ENCODE data around the gene CD44.

Gene CD44

DNA sequence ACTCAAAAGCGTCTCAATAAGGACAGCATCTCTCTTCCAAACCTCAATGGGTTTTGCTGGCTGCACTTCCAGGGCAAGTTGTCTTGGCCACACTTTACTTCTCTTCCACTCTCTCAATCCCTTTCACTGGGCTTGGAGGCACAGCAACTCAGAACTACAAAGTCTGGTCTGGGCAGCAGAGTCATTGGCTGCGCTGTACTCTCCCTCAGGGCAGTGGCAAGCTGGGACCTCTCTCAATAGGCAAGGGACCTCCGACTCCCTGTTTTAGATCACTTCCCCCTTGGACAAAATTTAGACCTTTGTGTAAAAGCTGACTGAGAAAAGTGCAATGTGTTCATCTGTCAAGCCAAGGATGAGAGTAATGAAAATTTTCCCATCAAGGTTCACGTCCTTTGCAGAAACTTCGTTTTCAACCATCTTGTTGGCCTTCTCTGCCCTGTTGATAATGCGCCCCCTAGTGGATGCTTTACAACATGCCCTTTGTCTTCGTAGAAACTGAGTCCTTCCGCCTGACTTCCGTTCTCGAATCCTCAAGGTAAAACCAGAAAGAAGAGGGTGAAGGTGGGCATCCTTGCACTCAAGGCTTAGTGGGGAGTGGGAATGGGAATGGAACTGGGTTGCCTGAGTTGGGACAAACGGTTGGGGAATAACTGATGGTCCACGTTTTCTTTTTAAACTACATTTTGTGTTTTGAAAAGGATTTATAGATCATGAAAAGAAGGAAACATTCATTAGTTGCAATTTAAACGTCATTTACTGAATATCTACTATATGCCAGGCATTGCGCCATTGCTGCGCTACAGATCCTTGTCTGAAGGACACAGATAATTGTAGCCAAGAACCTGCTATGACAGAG lies 99.1 kb downstream of the CD44 start:
- H2AFZ ChIP-seq (ENCODE audit: low read depth, low read length): no peak overlapping the region
- H3K9me3 ChIP-seq (ENCODE audit: insufficient read depth, low read length): no peaks in the 10 kb centered on the region
- TF ChIP-seq, protein P1, sequence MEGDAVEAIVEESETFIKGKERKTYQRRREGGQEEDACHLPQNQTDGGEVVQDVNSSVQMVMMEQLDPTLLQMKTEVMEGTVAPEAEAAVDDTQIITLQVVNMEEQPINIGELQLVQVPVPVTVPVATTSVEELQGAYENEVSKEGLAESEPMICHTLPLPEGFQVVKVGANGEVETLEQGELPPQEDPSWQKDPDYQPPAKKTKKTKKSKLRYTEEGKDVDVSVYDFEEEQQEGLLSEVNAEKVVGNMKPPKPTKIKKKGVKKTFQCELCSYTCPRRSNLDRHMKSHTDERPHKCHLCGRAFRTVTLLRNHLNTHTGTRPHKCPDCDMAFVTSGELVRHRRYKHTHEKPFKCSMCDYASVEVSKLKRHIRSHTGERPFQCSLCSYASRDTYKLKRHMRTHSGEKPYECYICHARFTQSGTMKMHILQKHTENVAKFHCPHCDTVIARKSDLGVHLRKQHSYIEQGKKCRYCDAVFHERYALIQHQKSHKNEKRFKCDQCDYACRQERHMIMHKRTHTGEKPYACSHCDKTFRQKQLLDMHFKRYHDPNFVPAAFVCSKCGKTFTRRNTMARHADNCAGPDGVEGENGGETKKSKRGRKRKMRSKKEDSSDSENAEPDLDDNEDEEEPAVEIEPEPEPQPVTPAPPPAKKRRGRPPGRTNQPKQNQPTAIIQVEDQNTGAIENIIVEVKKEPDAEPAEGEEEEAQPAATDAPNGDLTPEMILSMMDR (IDR thresholded peaks at IDR 0.05; ENCODE audit: low read depth, low read length): peak; percentile 93
- TF ChIP-seq EZH2phosphoT487 (IDR thresholded peaks at IDR 0.05; ENCODE audit: low read depth): no peak
- H3K4me2 ChIP-seq (ENCODE audit: low read length): peak overlapping the region; percentile 75
- H4K20me1 ChIP-seq (ENCODE audit: insufficient read depth, low read length): no peaks in the 10 kb centered on the region
- peaks cover 25% of the 10 kb centered on the region for H3K4me1 ChIP-seq (ENCODE audit: low read length)
- no peak overlapping the region for H3K9ac ChIP-seq (ENCODE audit: low read length)
- no peak overlapping the region for H3K27ac ChIP-seq (ENCODE audit: low read length)
- H3K79me2 ChIP-seq (ENCODE audit: low read length): no peaks in the 10 kb centered on the region
- H3K4me3 ChIP-seq (ENCODE audit: low read length): peak overlapping the region; percentile 58
- H3K27me3 ChIP-seq (ENCODE audit: low read depth, low read length): 0 out of 2 replicates have a peak, but pooled peaks cover 10% of the 10 kb centered on the region
- H3K36me3 ChIP-seq (replicated peaks; ENCODE audit: low read depth, low read length): no peaks in the 10 kb centered on the region

DNA sequence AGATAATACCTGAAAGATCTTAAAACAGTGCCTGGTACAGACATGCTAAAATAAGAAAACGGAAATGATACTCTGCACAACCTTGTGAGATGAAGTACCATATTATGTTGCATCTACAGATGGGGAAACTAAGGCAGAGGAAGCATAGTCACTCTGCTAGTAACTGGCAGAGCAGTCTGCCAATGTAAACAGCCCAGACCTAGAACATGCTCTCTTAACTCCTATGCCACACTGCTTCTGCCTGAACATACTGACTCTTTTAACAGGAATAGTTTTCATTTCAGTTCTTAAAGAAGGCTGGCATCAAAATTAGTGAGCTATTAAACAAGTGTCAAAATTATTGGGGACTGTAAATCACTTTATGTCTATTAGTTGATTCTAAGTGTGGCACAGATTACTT lies 99.9 kb downstream of the CD44 start:
- no peaks in the 10 kb centered on the region for H3K79me2 ChIP-seq (ENCODE audit: low read length)
- H3K9me3 ChIP-seq (ENCODE audit: insufficient read depth, low read length): no peaks in the 10 kb centered on the region
- 0 out of 2 replicates have a peak, but pooled peaks cover 10% of the 10 kb centered on the region for H3K27me3 ChIP-seq (ENCODE audit: low read depth, low read length)
- peak overlapping the region; percentile 75 for H3K4me2 ChIP-seq (ENCODE audit: low read length)
- no peak overlapping the region for H3K4me3 ChIP-seq (ENCODE audit: low read length)
- no peaks in the 10 kb centered on the region for H3K36me3 ChIP-seq (replicated peaks; ENCODE audit: low read depth, low read length)
- H3K27ac ChIP-seq (ENCODE audit: low read length): no peak overlapping the region
- H3K9ac ChIP-seq (ENCODE audit: low read length): no peak overlapping the region
- TF ChIP-seq, protein P1 (IDR thresholded peaks at IDR 0.05; ENCODE audit: low read depth, low read length): no peak
- no peak for TF ChIP-seq EZH2phosphoT487 (IDR thresholded peaks at IDR 0.05; ENCODE audit: low read depth)
- peaks cover 25% of the 10 kb centered on the region for H3K4me1 ChIP-seq (ENCODE audit: low read length)
- no peak overlapping the region for H2AFZ ChIP-seq (ENCODE audit: low read depth, low read length)
- H4K20me1 ChIP-seq (ENCODE audit: insufficient read depth, low read length): no peaks in the 10 kb centered on the region

DNA sequence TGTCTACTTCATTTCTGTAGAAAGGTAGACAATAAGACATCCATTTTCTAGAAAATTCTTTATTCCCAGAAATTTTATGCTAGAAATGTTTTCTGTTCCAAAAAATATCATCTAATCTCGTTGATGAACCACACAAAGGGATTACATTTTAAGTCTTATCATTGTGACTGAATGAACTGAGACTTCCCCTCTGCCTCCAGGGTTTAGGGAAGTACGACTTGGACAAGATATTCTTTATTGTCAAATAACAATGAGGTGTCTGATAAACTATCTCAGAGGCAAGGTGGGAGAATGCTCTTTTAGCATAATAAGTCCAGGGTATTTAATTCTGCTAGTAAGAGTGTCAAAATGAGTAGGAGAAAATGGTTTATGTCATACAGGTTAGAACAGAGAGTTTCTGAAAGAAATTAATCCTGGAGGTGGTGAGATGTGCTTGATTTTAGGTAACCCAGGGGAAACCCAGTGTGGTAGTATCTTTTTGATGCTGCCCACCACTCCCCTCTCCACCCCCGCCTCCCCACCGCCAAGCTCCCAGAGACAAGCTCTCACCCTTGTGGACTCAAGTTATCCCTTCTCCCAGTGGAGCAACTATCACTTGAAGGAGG lies 100.6 kb downstream of the CD44 start:
- H3K9ac ChIP-seq (ENCODE audit: low read length): no peak overlapping the region
- H3K4me3 ChIP-seq (ENCODE audit: low read length): no peak overlapping the region
- no peak overlapping the region for H3K4me2 ChIP-seq (ENCODE audit: low read length)
- no peaks in the 10 kb centered on the region for H3K79me2 ChIP-seq (ENCODE audit: low read length)
- peaks cover 25% of the 10 kb centered on the region for H3K4me1 ChIP-seq (ENCODE audit: low read length)
- H3K9me3 ChIP-seq (ENCODE audit: insufficient read depth, low read length): no peaks in the 10 kb centered on the region
- no peaks in the 10 kb centered on the region for H3K36me3 ChIP-seq (replicated peaks; ENCODE audit: low read depth, low read length)
- H3K27me3 ChIP-seq (ENCODE audit: low read depth, low read length): 0 out of 2 replicates have a peak, but pooled peaks cover 10% of the 10 kb centered on the region
- H3K27ac ChIP-seq (ENCODE audit: low read length): no peak overlapping the region
- no peak for TF ChIP-seq EZH2phosphoT487 (IDR thresholded peaks at IDR 0.05; ENCODE audit: low read depth)
- TF ChIP-seq, protein P1 (IDR thresholded peaks at IDR 0.05; ENCODE audit: low read depth, low read length): no peak
- H2AFZ ChIP-seq (ENCODE audit: low read depth, low read length): no peak overlapping the region
- no peaks in the 10 kb centered on the region for H4K20me1 ChIP-seq (ENCODE audit: insufficient read depth, low read length)

DNA sequence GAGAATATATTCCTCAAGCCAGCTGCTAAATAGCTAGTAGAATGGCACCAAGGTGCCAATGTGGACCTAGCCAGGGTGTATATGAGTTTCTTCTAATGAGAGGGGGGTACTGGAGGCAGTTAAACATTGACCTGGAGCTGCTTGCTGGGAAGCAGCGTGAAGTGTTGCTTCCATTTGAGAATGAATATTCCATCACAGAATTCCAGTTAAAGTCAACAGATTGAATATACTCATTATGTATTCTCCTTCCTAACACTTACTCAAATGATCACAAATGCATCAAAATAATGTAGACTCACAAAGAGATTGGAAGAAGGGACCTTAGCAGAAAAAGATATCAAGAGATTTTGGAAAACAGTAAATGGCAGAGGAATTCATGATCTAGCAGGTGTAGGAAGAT lies 102.1 kb downstream of the CD44 start:
- Histone ChIP-seq H3K4me1 (ENCODE audit: low read length) (peaks cover 25% of the 10 kb centered on the region), H3K4me3 (ENCODE audit: low read length) (no peak overlapping the region), H3K27ac (ENCODE audit: low read length) (no peak overlapping the region), H4K20me1 (ENCODE audit: insufficient read depth, low read length) (no peaks in the 10 kb centered on the region), H3K27me3 (ENCODE audit: low read depth, low read length) (0 out of 2 replicates have a peak, but pooled peaks cover 10% of the 10 kb centered on the region), H2AFZ (ENCODE audit: low read depth, low read length) (no peak overlapping the region), H3K4me2 (ENCODE audit: low read length) (no peak overlapping the region), H3K9ac (ENCODE audit: low read length) (no peak overlapping the region), H3K9me3 (ENCODE audit: insufficient read depth, low read length) (no peaks in the 10 kb centered on the region), H3K79me2 (ENCODE audit: low read length) (no peaks in the 10 kb centered on the region), H3K36me3 (replicated peaks; ENCODE audit: low read depth, low read length) (no peaks in the 10 kb centered on the region)
- TF ChIP-seq EZH2phosphoT487 (IDR thresholded peaks at IDR 0.05; ENCODE audit: low read depth): no peak
- TF ChIP-seq, protein P1 (IDR thresholded peaks at IDR 0.05; ENCODE audit: low read depth, low read length): no peak
